Skeletal muscle satellite cell (primary cell): ENCODE measurements around the gene TMEM235.

ENCODE experiments used
- H3K27me3 ChIP-seq: 2 replicates; pipeline ENCODE4 v1.7.0; 2013; ENCODE audit warnings: low read length; ENCODE audit not compliant: control insufficient read depth, insufficient read depth
- H3K36me3 ChIP-seq: 2 replicates; pipeline ENCODE4 v1.7.0; 2013; ENCODE audit warnings: mild to moderate bottlenecking, control low read depth, low read length; ENCODE audit not compliant: insufficient read depth
- H3K4me1 ChIP-seq: 2 replicates; pipeline ENCODE4 v1.7.0; 2013; ENCODE audit warnings: low read length; ENCODE audit not compliant: control insufficient read depth, insufficient read depth
- H3K4me2 ChIP-seq: 2 replicates; pipeline ENCODE4 v1.7.0; 2013; ENCODE audit warnings: mild to moderate bottlenecking, low read length
- H3K4me3 ChIP-seq: 2 replicates; pipeline ENCODE4 v1.7.0; 2013; ENCODE audit warnings: low read length
- H3K9ac ChIP-seq: 2 replicates; pipeline ENCODE4 v1.7.0; 2013; ENCODE audit warnings: mild to moderate bottlenecking, low read depth, low read length, moderate library complexity
- H3K9me3 ChIP-seq: replicated peaks from 2 replicates; pipeline ENCODE4 v1.7.0; 2013; ENCODE audit warnings: mild to moderate bottlenecking, control low read depth, low read length

Gene TMEM235

GRCh38 chr17:78202666-78203065 lies 28.8 kb upstream of the TMEM235 start:
- Histone ChIP-seq H3K9ac (no peak overlapping the region), H3K4me3 (no peak overlapping the region), H3K27me3 (no peaks in the 10 kb centered on the region), H3K9me3 (no peaks in the 10 kb centered on the region), H3K4me2 (no peak overlapping the region), H3K4me1 (no peaks in the 10 kb centered on the region), H3K36me3 (peaks cover 16% of the 10 kb centered on the region)

GRCh38 chr17:78204387-78205123 lies 26.9 kb upstream of the TMEM235 start:
- H3K4me3 ChIP-seq, result no peak overlapping the region
- H3K4me2 ChIP-seq, result no peak overlapping the region
- H3K27me3 ChIP-seq, result no peaks in the 10 kb centered on the region
- H3K9ac ChIP-seq, result no peak overlapping the region
- H3K4me1 ChIP-seq, result no peaks in the 10 kb centered on the region
- H3K36me3 ChIP-seq, result peaks cover 18% of the 10 kb centered on the region
- H3K9me3 ChIP-seq, result no peaks in the 10 kb centered on the region

- H3K4me2 ChIP-seq, result no peak overlapping the region
- no peaks in the 10 kb centered on the region for H3K9me3 ChIP-seq
- no peaks in the 10 kb centered on the region for H3K4me1 ChIP-seq
- no peak overlapping the region for H3K9ac ChIP-seq
- peaks cover 18% of the 10 kb centered on the region for H3K36me3 ChIP-seq
- H3K4me3 ChIP-seq, result no peak overlapping the region
- H3K27me3 ChIP-seq, result no peaks in the 10 kb centered on the region
Measured at GRCh38 chr17:78205124-78205775, 26.2 kb upstream of the TMEM235 start.

GRCh38 chr17:78206298-78206697 lies 25.1 kb upstream of the TMEM235 start:
- Histone ChIP-seq H3K36me3 (peaks cover 18% of the 10 kb centered on the region), H3K4me1 (no peaks in the 10 kb centered on the region), H3K4me3 (no peak overlapping the region), H3K4me2 (no peak overlapping the region), H3K9ac (no peak overlapping the region), H3K9me3 (no peaks in the 10 kb centered on the region), H3K27me3 (no peaks in the 10 kb centered on the region)

- H3K4me2 ChIP-seq, result no peak overlapping the region
- H3K9ac ChIP-seq, result no peak overlapping the region
- H3K4me1 ChIP-seq, result no peaks in the 10 kb centered on the region
- no peaks in the 10 kb centered on the region for H3K9me3 ChIP-seq
- peaks cover 18% of the 10 kb centered on the region for H3K36me3 ChIP-seq
- H3K4me3 ChIP-seq, result no peak overlapping the region
- no peaks in the 10 kb centered on the region for H3K27me3 ChIP-seq
Measured at GRCh38 chr17:78208486-78208885, 22.9 kb upstream of the TMEM235 start.

- no peak overlapping the region for H3K4me2 ChIP-seq
- no peak overlapping the region for H3K9ac ChIP-seq
- no peak overlapping the region for H3K4me3 ChIP-seq
- H3K4me1 ChIP-seq, result peaks cover 4% of the 10 kb centered on the region
- H3K36me3 ChIP-seq, result peaks cover 6% of the 10 kb centered on the region
- H3K27me3 ChIP-seq, result no peaks in the 10 kb centered on the region
- H3K9me3 ChIP-seq, result no peaks in the 10 kb centered on the region
Measured at GRCh38 chr17:78210111-78210510, 21.3 kb upstream of the TMEM235 start.

- Histone ChIP-seq H3K27me3 (no peaks in the 10 kb centered on the region), H3K4me1 (peaks cover 11% of the 10 kb centered on the region), H3K4me2 (no peak overlapping the region), H3K36me3 (peaks cover 4% of the 10 kb centered on the region), H3K4me3 (no peak overlapping the region), H3K9me3 (no peaks in the 10 kb centered on the region), H3K9ac (no peak overlapping the region)
Measured at GRCh38 chr17:78211032-78211431, 20.4 kb upstream of the TMEM235 start.

- Histone ChIP-seq H3K4me1 (peaks cover 14% of the 10 kb centered on the region), H3K9me3 (no peaks in the 10 kb centered on the region), H3K9ac (peak within 1 kb of the TSS; percentile 89), H3K4me3 (peak within 1 kb of the TSS; percentile 97), H3K4me2 (peak within 1 kb of the TSS; percentile 94), H3K27me3 (no peaks in the 10 kb centered on the region), H3K36me3 (peaks cover 4% of the 10 kb centered on the region)
Measured at GRCh38 chr17:78214016-78214705, 17.3 kb upstream of the TMEM235 start, which contains the start of gene BIRC5. Gene BIRC5, plus strand, starts transcription at chr17:78214253. Its CDS starts 64 bp downstream, at chr17:78214317.

- H3K4me3 ChIP-seq, result peak overlapping the region; percentile 97
Measured at GRCh38 chr17:78214706-78215061, 16.7 kb upstream of the TMEM235 start.

GRCh38 chr17:78219396-78220150 lies 11.9 kb upstream of the TMEM235 start:
- Histone ChIP-seq H3K4me2 (no peak overlapping the region), H3K27me3 (no peaks in the 10 kb centered on the region), H3K4me1 (peaks cover 19% of the 10 kb centered on the region), H3K4me3 (no peak overlapping the region), H3K9ac (no peak overlapping the region), H3K9me3 (no peaks in the 10 kb centered on the region), H3K36me3 (peaks cover 22% of the 10 kb centered on the region)

More at GRCh38 chr17:78214706-78215061, 16.7 kb upstream of the TMEM235 start:
- H3K4me1 ChIP-seq, result peaks cover 14% of the 10 kb centered on the region
- H3K9me3 ChIP-seq, result no peaks in the 10 kb centered on the region
- H3K9ac ChIP-seq, result peak overlapping the region; percentile 89
- no peaks in the 10 kb centered on the region for H3K27me3 ChIP-seq
- peak overlapping the region; percentile 94 for H3K4me2 ChIP-seq
- peaks cover 5% of the 10 kb centered on the region for H3K36me3 ChIP-seq

- peaks cover 24% of the 10 kb centered on the region for H3K4me1 ChIP-seq
- no peak overlapping the region for H3K4me2 ChIP-seq
- H3K9me3 ChIP-seq, result no peaks in the 10 kb centered on the region
Measured at GRCh38 chr17:78223061-78223460, 8.4 kb upstream of the TMEM235 start.

More at GRCh38 chr17:78223061-78223460, 8.4 kb upstream of the TMEM235 start:
- Histone ChIP-seq H3K27me3 (no peaks in the 10 kb centered on the region), H3K9ac (no peak overlapping the region), H3K36me3 (peaks cover 19% of the 10 kb centered on the region), H3K4me3 (no peak overlapping the region)
